ENCODE results near the gene GRID2IP. TPM values are rescaled to one million over a fixed set of nuclear protein-coding genes. Genes with fewer than 3 reads are reported as not detected.

The GRID2IP gene
- total and polyA plus RNA-seq, 2 of the 13 experiments (the other 11 are each of a cell fraction or from before 2014, with no cell fraction given) = 0.03 TPM; not detected in 1

DNA sequence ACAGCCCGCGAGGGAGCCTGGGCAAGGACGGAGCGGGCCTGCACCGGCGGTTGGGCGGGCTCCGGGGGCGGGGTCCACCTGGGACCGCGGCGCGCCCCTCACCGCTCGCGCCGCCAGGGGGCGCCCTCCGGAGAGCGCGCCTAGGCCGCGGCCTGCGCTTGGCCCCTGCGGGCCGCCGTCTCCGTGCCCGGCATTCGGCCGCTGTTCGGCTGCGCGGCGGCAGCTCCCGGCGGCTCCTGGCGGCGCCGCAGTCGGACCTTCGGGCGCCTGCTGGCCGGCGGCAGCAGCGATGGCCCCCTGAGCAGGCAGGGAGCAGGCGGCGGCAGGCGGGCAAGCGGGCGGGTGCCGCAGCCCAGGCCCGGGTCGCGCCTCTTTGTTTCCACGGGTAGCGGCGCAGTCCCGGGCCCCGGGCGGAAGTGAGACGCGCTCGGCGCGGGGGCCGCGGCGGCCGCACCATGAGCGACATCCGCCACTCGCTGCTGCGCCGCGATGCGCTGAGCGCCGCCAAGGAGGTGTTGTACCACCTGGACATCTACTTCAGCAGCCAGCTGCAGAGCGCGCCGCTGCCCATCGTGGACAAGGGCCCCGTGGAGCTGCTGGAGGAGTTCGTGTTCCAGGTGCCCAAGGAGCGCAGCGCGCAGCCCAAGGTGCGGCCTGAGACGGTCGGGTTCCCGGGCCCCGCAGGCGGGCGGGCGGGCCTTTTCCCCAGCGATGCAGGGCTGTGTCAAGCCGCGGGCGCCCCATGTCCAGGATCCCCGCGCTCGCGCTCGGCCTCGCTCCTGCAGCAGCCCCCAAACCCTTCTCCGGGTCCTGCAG lies 38.8 kb upstream of the GRID2IP start, which contains the start of gene INTS15 (continued):
- TF ChIP-seq, protein P1, sequence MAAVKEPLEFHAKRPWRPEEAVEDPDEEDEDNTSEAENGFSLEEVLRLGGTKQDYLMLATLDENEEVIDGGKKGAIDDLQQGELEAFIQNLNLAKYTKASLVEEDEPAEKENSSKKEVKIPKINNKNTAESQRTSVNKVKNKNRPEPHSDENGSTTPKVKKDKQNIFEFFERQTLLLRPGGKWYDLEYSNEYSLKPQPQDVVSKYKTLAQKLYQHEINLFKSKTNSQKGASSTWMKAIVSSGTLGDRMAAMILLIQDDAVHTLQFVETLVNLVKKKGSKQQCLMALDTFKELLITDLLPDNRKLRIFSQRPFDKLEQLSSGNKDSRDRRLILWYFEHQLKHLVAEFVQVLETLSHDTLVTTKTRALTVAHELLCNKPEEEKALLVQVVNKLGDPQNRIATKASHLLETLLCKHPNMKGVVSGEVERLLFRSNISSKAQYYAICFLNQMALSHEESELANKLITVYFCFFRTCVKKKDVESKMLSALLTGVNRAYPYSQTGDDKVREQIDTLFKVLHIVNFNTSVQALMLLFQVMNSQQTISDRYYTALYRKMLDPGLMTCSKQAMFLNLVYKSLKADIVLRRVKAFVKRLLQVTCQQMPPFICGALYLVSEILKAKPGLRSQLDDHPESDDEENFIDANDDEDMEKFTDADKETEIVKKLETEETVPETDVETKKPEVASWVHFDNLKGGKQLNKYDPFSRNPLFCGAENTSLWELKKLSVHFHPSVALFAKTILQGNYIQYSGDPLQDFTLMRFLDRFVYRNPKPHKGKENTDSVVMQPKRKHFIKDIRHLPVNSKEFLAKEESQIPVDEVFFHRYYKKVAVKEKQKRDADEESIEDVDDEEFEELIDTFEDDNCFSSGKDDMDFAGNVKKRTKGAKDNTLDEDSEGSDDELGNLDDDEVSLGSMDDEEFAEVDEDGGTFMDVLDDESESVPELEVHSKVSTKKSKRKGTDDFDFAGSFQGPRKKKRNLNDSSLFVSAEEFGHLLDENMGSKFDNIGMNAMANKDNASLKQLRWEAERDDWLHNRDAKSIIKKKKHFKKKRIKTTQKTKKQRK (IDR thresholded peaks at IDR 0.05; ENCODE audit: low read length) = no peak
- no peak for TF ChIP-seq EZH2 (conservative IDR thresholded peaks at IDR 0.05; ENCODE audit: low read depth, low read length)
- peak; percentile 38 for TF ChIP-seq STAG1 (CRISPR knock-in tag; IDR thresholded peaks at IDR 0.05)
- TF ChIP-seq PRPF4 (IDR thresholded peaks at IDR 0.05; ENCODE audit: low read depth, low read length, poor library complexity, severe bottlenecking) = no peak
- no peak for TF ChIP-seq ZNF746 (CRISPR knock-in tag; IDR thresholded peaks at IDR 0.05)
- TF ChIP-seq THYN1 (CRISPR knock-in tag; IDR thresholded peaks at IDR 0.05; ENCODE audit: borderline replicate concordance, low read depth) = no peak
- TF ChIP-seq ZNF24 (IDR thresholded peaks at IDR 0.05) = no peak; the same call in 1 of the 2 replicates
- TF ChIP-seq GZF1 (CRISPR knock-in tag; IDR thresholded peaks at IDR 0.05) = 0 out of 2 replicates have a peak, but pooled peaks have one; percentile 35
- TF ChIP-seq, protein P2, sequence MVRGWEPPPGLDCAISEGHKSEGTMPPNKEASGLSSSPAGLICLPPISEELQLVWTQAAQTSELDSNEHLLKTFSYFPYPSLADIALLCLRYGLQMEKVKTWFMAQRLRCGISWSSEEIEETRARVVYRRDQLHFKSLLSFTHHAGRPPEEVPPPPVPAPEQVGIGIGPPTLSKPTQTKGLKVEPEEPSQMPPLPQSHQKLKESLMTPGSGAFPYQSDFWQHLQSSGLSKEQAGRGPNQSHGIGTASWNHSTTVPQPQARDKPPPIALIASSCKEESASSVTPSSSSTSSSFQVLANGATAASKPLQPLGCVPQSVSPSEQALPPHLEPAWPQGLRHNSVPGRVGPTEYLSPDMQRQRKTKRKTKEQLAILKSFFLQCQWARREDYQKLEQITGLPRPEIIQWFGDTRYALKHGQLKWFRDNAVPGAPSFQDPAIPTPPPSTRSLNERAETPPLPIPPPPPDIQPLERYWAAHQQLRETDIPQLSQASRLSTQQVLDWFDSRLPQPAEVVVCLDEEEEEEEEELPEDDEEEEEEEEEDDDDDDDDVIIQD (CRISPR knock-in tag; IDR thresholded peaks at IDR 0.05; ENCODE audit: low read depth) = no peak
- no peak for TF ChIP-seq ETV6 (CRISPR knock-in tag; conservative IDR thresholded peaks at IDR 0.05)
- no peak for TF ChIP-seq PCBP2 (optimal IDR thresholded peaks at IDR 0.05; ENCODE audit: low read depth, low read length, poor library complexity, severe bottlenecking)
- TF ChIP-seq, protein P3, sequence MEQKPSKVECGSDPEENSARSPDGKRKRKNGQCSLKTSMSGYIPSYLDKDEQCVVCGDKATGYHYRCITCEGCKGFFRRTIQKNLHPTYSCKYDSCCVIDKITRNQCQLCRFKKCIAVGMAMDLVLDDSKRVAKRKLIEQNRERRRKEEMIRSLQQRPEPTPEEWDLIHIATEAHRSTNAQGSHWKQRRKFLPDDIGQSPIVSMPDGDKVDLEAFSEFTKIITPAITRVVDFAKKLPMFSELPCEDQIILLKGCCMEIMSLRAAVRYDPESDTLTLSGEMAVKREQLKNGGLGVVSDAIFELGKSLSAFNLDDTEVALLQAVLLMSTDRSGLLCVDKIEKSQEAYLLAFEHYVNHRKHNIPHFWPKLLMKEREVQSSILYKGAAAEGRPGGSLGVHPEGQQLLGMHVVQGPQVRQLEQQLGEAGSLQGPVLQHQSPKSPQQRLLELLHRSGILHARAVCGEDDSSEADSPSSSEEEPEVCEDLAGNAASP (CRISPR knock-in tag; IDR thresholded peaks at IDR 0.05; ENCODE audit: borderline replicate concordance) = no peak
- TF ChIP-seq, protein P4, sequence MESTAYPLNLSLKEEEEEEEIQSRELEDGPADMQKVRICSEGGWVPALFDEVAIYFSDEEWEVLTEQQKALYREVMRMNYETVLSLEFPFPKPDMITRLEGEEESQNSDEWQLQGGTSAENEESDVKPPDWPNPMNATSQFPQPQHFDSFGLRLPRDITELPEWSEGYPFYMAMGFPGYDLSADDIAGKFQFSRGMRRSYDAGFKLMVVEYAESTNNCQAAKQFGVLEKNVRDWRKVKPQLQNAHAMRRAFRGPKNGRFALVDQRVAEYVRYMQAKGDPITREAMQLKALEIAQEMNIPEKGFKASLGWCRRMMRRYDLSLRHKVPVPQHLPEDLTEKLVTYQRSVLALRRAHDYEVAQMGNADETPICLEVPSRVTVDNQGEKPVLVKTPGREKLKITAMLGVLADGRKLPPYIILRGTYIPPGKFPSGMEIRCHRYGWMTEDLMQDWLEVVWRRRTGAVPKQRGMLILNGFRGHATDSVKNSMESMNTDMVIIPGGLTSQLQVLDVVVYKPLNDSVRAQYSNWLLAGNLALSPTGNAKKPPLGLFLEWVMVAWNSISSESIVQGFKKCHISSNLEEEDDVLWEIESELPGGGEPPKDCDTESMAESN (CRISPR knock-in tag; conservative IDR thresholded peaks at IDR 0.05) = peak; percentile 28; the same call in 1 of the 2 replicates
- peak; percentile 34; the same call in 1 of the 2 replicates for TF ChIP-seq GFI1 (CRISPR knock-in tag; IDR thresholded peaks at IDR 0.05; ENCODE audit: borderline replicate concordance)
- TF ChIP-seq, protein P5, sequence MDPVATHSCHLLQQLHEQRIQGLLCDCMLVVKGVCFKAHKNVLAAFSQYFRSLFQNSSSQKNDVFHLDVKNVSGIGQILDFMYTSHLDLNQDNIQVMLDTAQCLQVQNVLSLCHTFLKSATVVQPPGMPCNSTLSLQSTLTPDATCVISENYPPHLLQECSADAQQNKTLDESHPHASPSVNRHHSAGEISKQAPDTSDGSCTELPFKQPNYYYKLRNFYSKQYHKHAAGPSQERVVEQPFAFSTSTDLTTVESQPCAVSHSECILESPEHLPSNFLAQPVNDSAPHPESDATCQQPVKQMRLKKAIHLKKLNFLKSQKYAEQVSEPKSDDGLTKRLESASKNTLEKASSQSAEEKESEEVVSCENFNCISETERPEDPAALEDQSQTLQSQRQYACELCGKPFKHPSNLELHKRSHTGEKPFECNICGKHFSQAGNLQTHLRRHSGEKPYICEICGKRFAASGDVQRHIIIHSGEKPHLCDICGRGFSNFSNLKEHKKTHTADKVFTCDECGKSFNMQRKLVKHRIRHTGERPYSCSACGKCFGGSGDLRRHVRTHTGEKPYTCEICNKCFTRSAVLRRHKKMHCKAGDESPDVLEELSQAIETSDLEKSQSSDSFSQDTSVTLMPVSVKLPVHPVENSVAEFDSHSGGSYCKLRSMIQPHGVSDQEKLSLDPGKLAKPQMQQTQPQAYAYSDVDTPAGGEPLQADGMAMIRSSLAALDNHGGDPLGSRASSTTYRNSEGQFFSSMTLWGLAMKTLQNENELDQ (CRISPR knock-in tag; IDR thresholded peaks at IDR 0.05; ENCODE audit: borderline replicate concordance) = no peak
- no peak for TF ChIP-seq SSRP1 (CRISPR knock-in tag; IDR thresholded peaks at IDR 0.05)
- TF ChIP-seq ZNF253 (CRISPR knock-in tag; IDR thresholded peaks at IDR 0.05; ENCODE audit: borderline replicate concordance) = no peak
- TF ChIP-seq ZSCAN25 (CRISPR knock-in tag; IDR thresholded peaks at IDR 0.05) = no peak
